Islet precursor cell (in vitro differentiated cells): ENCODE measurements around the gene SPDL1.

ENCODE experiments used
- DNase-seq: peaks from one replicate; pipeline ENCODE4 v3.0.0-alpha.2; 2018

Gene SPDL1

GRCh38 chr5:169583424-169584220, at the start of gene SPDL1:
TSS of gene SPDL1 (plus strand) at chr5:169583773. CDS start at chr5:169588417, 4,644 bp downstream.
- DNase-seq, result peak; percentile 98

GRCh38 chr5:169534311-169534880, 49.2 kb upstream of the SPDL1 start:
- DNase-seq, result no peak

GRCh38 chr5:169534939-169535338, 48.6 kb upstream of the SPDL1 start:
- no peak for DNase-seq

GRCh38 chr5:169538944-169539343, 44.6 kb upstream of the SPDL1 start:
- DNase-seq, result no peak

GRCh38 chr5:169542811-169543210, 40.8 kb upstream of the SPDL1 start:
- no peak for DNase-seq

GRCh38 chr5:169544264-169544950, 39.2 kb upstream of the SPDL1 start:
- no peak for DNase-seq

GRCh38 chr5:169545762-169546161, 37.8 kb upstream of the SPDL1 start:
- no peak for DNase-seq

- no peak for DNase-seq
Measured at GRCh38 chr5:169546346-169546745, 37.2 kb upstream of the SPDL1 start.

GRCh38 chr5:169547508-169547907, 36.1 kb upstream of the SPDL1 start:
- no peak for DNase-seq

GRCh38 chr5:169548315-169548714, 35.3 kb upstream of the SPDL1 start:
- no peak for DNase-seq

- no peak for DNase-seq
Measured at GRCh38 chr5:169549453-169550100, 34.0 kb upstream of the SPDL1 start.

GRCh38 chr5:169550227-169550626, 33.3 kb upstream of the SPDL1 start:
- DNase-seq, result no peak

GRCh38 chr5:169551146-169551545, 32.4 kb upstream of the SPDL1 start:
- DNase-seq, result no peak

- no peak for DNase-seq
Measured at GRCh38 chr5:169551696-169552095, 31.9 kb upstream of the SPDL1 start.

- no peak for DNase-seq
Measured at GRCh38 chr5:169554251-169554650, 29.3 kb upstream of the SPDL1 start.

GRCh38 chr5:169557838-169558237, 25.7 kb upstream of the SPDL1 start:
- no peak for DNase-seq

- no peak for DNase-seq
Measured at GRCh38 chr5:169561893-169562292, 21.7 kb upstream of the SPDL1 start.

- DNase-seq, result no peak
Measured at GRCh38 chr5:169563369-169563768, 20.2 kb upstream of the SPDL1 start.

- no peak for DNase-seq
Measured at GRCh38 chr5:169566202-169566601, 17.4 kb upstream of the SPDL1 start.

GRCh38 chr5:169567079-169567478, 16.5 kb upstream of the SPDL1 start:
- DNase-seq, result no peak

- no peak for DNase-seq
Measured at GRCh38 chr5:169569513-169569912, 14.1 kb upstream of the SPDL1 start.

- DNase-seq, result no peak
Measured at GRCh38 chr5:169571355-169571754, 12.2 kb upstream of the SPDL1 start.

- DNase-seq, result no peak
Measured at GRCh38 chr5:169574134-169574646, 9.4 kb upstream of the SPDL1 start.
